Fibroblast of villous mesenchyme (primary cell): ENCODE data around the gene SH3D21. TPM values are rescaled to one million over a fixed set of nuclear protein-coding genes. Genes with fewer than 3 reads are reported as not detected.
A peak's percentile ranks its signal among the peaks of the same experiment; 100 is the strongest.

Source experiments
- DNase-seq: peaks from one replicate; pipeline ENCODE4 v3.0.0-alpha.2; 2010; ENCODE audit warnings: low read depth
- H3K4me3 ChIP-seq: 2 replicates; pipeline ENCODE4 v1.5.1; 2011; ENCODE audit warnings: low read depth, mild to moderate bottlenecking, low read length
- total RNA-seq: library from RNA; depleted of rRNA; stranded (reverse); fragments of >200 nt; gene quantifications from 2 replicates; pipeline ENCODE4 v1.2.3, GENCODE V29; 2012
- TF ChIP-seq, protein P1 (sequence below): IDR thresholded peaks from 2 replicates; pipeline ENCODE4 v1.5.1; 2012; ENCODE audit warnings: low read depth, mild to moderate bottlenecking, low read length; ENCODE audit not compliant: insufficient read depth

SH3D21 gene
- total RNA-seq, 1 donor = 3.9 TPM

DNA sequence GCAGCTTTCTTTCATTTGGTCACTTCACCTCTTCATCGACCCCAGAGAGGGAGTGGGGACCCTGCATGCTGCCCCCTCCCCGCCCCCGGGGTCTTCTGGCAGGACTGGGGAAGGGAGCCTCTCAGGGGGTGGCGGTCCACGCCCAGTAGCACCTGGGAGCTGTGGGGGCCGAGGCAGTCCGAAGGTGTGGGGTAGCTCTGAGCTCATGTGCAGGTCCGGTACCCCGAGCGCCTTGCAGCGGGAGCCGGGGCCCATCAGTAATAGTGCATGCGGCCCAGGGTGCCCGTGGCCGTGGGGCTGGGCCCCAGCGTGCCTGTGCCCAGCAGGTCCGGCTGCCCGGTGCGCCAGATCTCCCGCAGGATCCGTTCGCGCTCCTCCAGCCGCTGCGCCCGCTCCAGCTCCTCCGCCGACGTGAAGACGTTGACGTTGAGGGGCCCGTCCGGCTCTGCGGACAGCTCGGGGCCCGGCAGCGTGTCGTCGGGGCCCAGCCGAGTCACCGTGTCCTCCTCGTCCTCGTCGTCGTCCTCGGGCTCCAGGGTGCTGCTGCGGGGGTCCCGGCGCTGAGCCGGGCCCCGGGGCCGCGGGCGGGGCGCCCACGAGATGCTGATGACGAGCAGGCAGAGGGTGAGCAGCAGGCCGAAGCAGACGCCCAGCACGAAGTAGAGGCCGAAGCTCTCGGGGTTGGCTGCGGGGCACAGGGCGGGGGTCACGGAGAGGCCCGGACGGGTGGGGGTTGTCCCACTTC, 16.0 kb downstream of the SH3D21 start:
- TF ChIP-seq, protein P1, sequence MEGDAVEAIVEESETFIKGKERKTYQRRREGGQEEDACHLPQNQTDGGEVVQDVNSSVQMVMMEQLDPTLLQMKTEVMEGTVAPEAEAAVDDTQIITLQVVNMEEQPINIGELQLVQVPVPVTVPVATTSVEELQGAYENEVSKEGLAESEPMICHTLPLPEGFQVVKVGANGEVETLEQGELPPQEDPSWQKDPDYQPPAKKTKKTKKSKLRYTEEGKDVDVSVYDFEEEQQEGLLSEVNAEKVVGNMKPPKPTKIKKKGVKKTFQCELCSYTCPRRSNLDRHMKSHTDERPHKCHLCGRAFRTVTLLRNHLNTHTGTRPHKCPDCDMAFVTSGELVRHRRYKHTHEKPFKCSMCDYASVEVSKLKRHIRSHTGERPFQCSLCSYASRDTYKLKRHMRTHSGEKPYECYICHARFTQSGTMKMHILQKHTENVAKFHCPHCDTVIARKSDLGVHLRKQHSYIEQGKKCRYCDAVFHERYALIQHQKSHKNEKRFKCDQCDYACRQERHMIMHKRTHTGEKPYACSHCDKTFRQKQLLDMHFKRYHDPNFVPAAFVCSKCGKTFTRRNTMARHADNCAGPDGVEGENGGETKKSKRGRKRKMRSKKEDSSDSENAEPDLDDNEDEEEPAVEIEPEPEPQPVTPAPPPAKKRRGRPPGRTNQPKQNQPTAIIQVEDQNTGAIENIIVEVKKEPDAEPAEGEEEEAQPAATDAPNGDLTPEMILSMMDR = no peak
- no peak for DNase-seq
- H3K4me3 ChIP-seq = peak overlapping the region; percentile 82

DNA sequence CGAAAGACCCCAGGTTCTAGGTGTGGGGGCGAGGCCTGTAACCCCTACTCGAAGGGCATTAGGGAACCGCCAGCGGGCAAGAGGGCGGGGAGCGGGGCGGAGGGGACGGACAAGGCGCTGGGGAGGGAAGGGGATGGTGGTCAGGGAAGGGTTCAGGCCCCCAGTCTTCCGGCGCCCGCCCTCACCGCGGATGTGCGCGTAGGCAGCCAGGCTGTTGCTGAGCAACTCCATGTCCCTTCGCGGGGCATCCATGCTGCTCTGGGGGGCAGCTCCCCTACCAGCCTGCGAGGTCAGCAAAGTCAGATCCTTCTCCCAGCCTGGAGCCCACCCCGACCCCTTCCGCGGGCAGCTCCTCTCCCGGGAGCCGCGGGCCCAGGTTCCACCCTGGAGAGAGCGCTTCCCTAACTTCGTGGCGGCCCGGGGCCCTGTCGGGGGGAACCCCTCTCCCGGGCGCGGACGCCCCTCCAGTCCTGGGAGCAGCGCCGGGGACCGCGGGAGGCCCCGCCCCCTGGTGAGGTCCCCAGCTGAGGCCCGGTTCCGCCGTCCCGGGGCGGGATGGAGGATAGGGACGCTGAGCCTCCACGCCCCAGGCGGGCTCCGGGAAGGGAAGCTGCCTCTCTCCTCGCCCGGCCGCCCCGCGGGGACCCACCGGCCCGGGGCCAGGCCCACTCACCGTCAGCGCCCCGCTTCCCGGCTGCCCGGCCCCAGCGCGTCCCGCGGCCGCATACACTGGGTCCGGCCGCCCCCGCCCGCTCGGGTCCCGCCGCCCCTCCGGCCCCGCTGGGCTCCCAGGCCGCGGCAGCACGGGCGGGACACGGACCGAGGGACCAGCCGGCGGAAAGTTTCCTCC, 16.8 kb downstream of the SH3D21 start:
- DNase-seq = peak; percentile 74
- peak overlapping the region; percentile 82 for H3K4me3 ChIP-seq
- TF ChIP-seq, protein P1 = no peak

DNA sequence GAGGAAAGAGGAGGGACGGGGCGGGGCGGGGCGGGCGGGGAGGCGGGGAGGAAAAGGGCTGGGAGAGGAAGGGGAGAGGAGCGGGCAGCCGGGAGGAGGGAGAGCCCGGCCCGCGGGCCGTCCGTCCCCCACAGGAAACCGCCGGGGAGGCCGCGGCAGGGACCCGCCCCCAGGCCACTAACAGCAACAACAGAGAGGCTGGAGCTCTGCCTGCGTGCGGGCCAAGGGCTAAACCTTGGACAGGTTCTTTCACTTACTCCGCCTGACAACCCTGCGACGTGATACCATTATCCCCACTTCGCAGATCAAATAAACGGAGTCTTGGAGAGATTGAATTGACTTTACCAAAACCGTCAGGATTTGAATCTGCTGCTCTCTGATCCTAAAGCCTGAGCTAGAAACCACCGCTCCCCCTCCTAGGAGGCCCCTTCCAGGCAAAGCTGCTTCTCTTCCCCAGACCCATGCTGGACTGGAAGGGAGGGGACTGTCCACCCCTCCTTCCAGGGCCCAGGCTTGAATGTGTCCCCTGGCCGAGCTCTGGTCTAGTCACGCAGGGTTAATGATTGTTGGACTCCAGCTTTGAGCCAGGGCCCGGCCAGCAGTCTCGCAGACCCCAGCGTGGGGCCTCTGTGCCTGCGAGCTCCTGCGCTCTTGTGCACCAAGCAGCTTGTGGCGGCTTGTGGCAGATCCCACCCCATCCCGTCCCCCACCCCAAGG, 17.6 kb downstream of the SH3D21 start, which contains the start of gene EVA1B:
Gene EVA1B (minus strand): TSS at position 10 of the 717 bp plus-strand sequence. CDS start 608 bp downstream, outside the sequence.
- TF ChIP-seq, protein P1 = no peak
- H3K4me3 ChIP-seq = peak within 1 kb of the TSS; percentile 82
- peak; percentile 91 for DNase-seq

DNA sequence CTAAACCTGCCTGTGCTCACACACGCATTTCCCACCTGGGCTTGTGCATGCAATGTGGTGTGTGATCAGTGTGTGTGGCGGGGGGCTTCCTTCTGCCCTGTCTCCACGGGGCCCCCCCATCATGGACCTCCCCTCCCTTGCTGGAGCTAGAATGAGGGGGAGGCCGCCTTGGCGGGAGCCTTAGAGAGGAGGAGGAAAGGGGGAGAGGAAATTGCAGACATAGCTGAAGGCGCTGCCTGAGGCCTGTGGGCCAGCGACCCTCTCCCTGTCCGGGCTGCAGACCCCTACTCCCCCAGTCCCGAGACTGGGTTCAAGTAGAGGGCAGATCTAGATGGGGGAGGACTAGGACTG, 18.2 kb downstream of the SH3D21 start:
- no peak for DNase-seq
- TF ChIP-seq, protein P1 = no peak
- H3K4me3 ChIP-seq = no peak overlapping the region

DNA sequence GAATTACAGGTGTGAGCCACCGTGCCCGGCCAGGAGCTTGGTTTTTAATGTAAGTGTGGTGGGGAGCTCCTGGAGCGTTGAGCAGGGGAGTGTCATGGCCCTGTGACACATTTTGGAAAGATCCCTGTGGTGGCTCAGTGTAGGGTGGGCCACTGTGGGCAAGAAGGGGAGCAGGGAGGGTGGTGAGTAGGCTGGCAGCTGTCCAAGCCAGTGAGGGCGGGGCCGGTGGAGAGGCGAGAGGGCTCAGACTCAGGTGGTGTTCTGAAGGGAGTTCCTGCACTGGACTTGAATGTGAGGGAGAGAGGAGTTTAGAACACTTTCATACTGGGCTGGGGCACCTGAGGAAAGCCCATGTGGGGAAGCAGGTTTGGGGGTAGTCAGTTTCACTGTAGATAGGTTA, 20.3 kb downstream of the SH3D21 start:
- TF ChIP-seq, protein P1 = no peak
- no peak overlapping the region for H3K4me3 ChIP-seq
- no peak for DNase-seq

DNA sequence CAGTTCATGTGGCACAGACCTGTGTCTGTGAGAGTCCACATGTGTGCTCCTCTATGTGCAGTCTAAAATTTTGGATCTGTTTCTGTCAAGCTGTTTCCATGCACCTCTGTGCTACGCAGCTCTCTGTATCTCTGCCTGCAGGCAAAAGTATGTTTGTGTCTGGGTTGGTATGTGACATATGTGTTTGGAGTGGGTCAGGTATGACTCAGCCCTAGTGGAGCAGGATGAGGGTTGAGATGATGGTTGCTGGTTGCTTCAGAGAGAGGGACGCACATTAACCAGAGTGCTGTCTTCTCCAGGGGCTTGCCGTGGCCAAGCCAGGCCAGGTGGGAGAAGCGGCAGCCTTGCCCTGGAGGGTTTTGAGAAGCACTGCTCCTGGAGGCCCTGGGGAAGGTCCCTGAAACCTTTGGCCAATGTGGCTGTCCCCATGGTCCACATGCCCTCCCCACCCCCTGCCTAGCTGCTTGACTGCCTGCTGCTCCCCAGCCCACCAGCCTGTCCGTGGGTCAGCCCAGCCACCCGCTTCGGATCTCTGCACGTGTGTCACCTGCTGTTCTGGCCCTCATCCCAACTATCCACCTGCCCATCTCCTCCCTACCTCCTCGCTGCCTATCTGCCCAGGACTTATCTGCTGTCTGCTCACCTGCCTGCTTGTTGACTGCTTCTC, 21.4 kb downstream of the SH3D21 start:
- peak; percentile 56 for DNase-seq
- TF ChIP-seq, protein P1 = no peak
- H3K4me3 ChIP-seq = no peak overlapping the region
